Panc1 (cell line): ENCODE measurements around the gene C3orf70.

Source experiments
- CTCF ChIP-seq: fragments of 450-650 bp; IDR thresholded peaks from 2 replicates; pipeline ENCODE4 v1.5.1; 2017; ENCODE audit warnings: mild to moderate bottlenecking
- POLR2AphosphoS5 ChIP-seq: IDR thresholded peaks from 2 replicates; pipeline ENCODE4 v1.6.1; 2012; ENCODE audit warnings: mild to moderate bottlenecking, low read depth, low read length, moderate library complexity
- REST ChIP-seq, 2 experiments: IDR thresholded peaks; 2 replicates each; pipeline ENCODE4 v1.6.1; 2011 to 2012; ENCODE audit warnings: low read depth in 2 of 2, control low read depth in 1 of 2, low read length in 1 of 2, mild to moderate bottlenecking in 1 of 2, moderate library complexity in 1 of 2; ENCODE audit not compliant: insufficient read depth in 1 of 2
- SIN3A ChIP-seq: IDR thresholded peaks from 2 replicates; pipeline ENCODE4 v1.6.1; 2012; ENCODE audit warnings: low read depth, mild to moderate bottlenecking, low read length, moderate library complexity, borderline replicate concordance; ENCODE audit not compliant: insufficient read depth
- TCF7L2 ChIP-seq: IDR thresholded peaks from 2 replicates; pipeline ENCODE4 v1.6.1; 2011; ENCODE audit warnings: mild to moderate bottlenecking, low read depth, low read length, inconsistent platforms

- TF ChIP-seq CTCF: no peak
- TF ChIP-seq SIN3A: no peak
- TF ChIP-seq REST (IDR thresholded peaks at IDR 0.05; ENCODE audit: insufficient read depth in 1 of 2, low read depth in 2 of 2, low read length in 1 of 2): no peak
- TF ChIP-seq POLR2AphosphoS5: no peak
- no peak for TF ChIP-seq TCF7L2
These were observed 8.1 kb downstream of the C3orf70 start for GRCh38 chr3:185144784-185145183.
